WI38 (cell line): ENCODE measurements around the gene GUCY2D.
A peak's percentile ranks its signal among the peaks of the same experiment; 100 is the strongest.

Source experiments
- H3K4me3 ChIP-seq: 2 replicates; pipeline ENCODE4 v1.5.1; 2011; ENCODE audit warnings: low read depth, mild to moderate bottlenecking, control low read depth, low read length
- TF ChIP-seq, protein P1 (sequence below): IDR thresholded peaks from 2 replicates; pipeline ENCODE4 v1.5.1; 2012; ENCODE audit warnings: low read depth, mild to moderate bottlenecking, control low read depth, low read length

The GUCY2D gene

DNA sequence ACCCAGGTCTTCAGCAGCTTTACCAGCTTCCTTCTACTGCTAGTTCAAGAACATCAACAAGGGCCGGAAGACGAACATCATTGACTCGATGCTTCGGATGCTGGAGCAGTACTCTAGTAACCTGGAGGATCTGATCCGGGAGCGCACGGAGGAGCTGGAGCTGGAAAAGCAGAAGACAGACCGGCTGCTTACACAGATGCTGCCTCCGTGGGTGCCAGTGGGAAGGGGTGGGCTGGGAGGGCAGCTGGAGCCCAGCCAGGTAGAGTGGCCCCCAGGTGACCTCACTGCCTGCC lies 12.1 kb downstream of the GUCY2D start:
- no peak overlapping the region for H3K4me3 ChIP-seq
- TF ChIP-seq, protein P1, sequence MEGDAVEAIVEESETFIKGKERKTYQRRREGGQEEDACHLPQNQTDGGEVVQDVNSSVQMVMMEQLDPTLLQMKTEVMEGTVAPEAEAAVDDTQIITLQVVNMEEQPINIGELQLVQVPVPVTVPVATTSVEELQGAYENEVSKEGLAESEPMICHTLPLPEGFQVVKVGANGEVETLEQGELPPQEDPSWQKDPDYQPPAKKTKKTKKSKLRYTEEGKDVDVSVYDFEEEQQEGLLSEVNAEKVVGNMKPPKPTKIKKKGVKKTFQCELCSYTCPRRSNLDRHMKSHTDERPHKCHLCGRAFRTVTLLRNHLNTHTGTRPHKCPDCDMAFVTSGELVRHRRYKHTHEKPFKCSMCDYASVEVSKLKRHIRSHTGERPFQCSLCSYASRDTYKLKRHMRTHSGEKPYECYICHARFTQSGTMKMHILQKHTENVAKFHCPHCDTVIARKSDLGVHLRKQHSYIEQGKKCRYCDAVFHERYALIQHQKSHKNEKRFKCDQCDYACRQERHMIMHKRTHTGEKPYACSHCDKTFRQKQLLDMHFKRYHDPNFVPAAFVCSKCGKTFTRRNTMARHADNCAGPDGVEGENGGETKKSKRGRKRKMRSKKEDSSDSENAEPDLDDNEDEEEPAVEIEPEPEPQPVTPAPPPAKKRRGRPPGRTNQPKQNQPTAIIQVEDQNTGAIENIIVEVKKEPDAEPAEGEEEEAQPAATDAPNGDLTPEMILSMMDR: no peak

DNA sequence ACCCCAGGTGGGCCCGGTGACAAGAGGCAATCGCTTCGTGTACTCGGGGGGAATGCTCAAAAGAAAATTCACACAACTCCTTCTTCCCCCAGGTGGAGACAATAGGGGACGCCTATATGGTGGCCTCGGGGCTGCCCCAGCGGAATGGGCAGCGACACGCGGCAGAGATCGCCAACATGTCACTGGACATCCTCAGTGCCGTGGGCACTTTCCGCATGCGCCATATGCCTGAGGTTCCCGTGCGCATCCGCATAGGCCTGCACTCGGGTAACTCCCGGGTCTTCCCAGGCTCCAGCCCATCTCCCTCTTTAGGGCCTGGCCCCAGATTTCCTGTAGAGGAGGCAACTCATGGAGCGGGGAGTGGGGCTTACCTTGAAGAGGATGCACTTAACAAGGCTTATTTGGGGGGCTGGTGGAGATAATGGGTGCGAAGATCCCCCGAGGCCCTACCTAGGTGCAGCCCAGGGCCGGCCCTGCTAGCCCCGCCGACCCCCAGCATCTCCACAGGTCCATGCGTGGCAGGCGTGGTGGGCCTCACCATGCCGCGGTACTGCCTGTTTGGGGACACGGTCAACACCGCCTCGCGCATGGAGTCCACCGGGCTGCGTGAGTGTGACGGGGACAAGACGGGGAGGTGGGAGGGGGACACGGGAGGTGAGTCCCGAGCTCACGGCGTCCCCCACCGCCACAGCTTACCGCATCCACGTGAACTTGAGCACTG lies 13.0 kb downstream of the GUCY2D start:
- TF ChIP-seq, protein P1: no peak
- no peak overlapping the region for H3K4me3 ChIP-seq

- TF ChIP-seq, protein P1: no peak
- H3K4me3 ChIP-seq: no peak overlapping the region
Observed at GRCh38 chr17:8015957-8016631, 13.7 kb downstream of the GUCY2D start.

- no peak overlapping the region for H3K4me3 ChIP-seq
- TF ChIP-seq, protein P1: 0 out of 2 replicates have a peak, but pooled peaks have one; percentile 7
Observed at GRCh38 chr17:8016632-8017424, 14.4 kb downstream of the GUCY2D start.

- H3K4me3 ChIP-seq: no peak overlapping the region
- TF ChIP-seq, protein P1: no peak
Observed at GRCh38 chr17:8018436-8018835, 16.0 kb downstream of the GUCY2D start.

GRCh38 chr17:8019166-8019565 lies 16.8 kb downstream of the GUCY2D start:
- TF ChIP-seq, protein P1: no peak
- no peak overlapping the region for H3K4me3 ChIP-seq
